Subcutaneous abdominal adipose tissue (tissue), 5 donors: ENCODE measurements around the gene DPH2.

ENCODE experiments used
- H3K27ac ChIP-seq: one replicate; pipeline ENCODE4 v1.7.0; 2013; ENCODE audit warnings: low read depth, mild to moderate bottlenecking, inconsistent platforms, low read length, moderate library complexity
- H3K27me3 ChIP-seq, 5 donors: one replicate each; pipeline ENCODE4 v1.7.0; 2013; ENCODE audit warnings: low read length in 5 of 5, inconsistent platforms in 1 of 5; ENCODE audit not compliant: control insufficient read depth in 5 of 5, insufficient read depth in 4 of 5
- H3K36me3 ChIP-seq, 5 donors: one replicate each; pipeline ENCODE4 v1.7.0; 2013; ENCODE audit warnings: low read length in 5 of 5; ENCODE audit not compliant: control insufficient read depth in 5 of 5, insufficient read depth in 5 of 5
- H3K4me1 ChIP-seq, 5 donors: one replicate each; pipeline ENCODE4 v1.7.0; 2013; ENCODE audit warnings: low read length in 5 of 5, mild to moderate bottlenecking in 3 of 5, moderate library complexity in 1 of 5; ENCODE audit not compliant: control insufficient read depth in 5 of 5, insufficient read depth in 5 of 5
- H3K4me3 ChIP-seq, 5 donors: one replicate each; pipeline ENCODE4 v1.7.0; 2013; ENCODE audit warnings: low read length in 5 of 5, low read depth in 1 of 5
- H3K9ac ChIP-seq, 5 donors: one replicate each; pipeline ENCODE4 v1.7.0; 2013; ENCODE audit warnings: low read length in 5 of 5, mild to moderate bottlenecking in 4 of 5, moderate library complexity in 3 of 5
- H3K9me3 ChIP-seq, 5 donors: one replicate each; pipeline ENCODE4 v1.7.0; 2013; ENCODE audit warnings: low read length in 5 of 5; ENCODE audit not compliant: control insufficient read depth in 5 of 5
- donor health status: healthy.
- donor health status: healthy.
- donor health status: healthy.
- donor health status: healthy.
- donor health status: healthy.

Gene DPH2

GRCh38 chr1:43934101-43934985 lies 35.5 kb upstream of the DPH2 start:
- H3K9ac ChIP-seq: peak overlapping the region in 1 of 5 donors; percentile 56
- no peaks in the 10 kb centered on the region for H3K9me3 ChIP-seq
- H3K4me1 ChIP-seq: peaks cover 0 to 30% (median 26%) of the 10 kb centered on the region in 5 donors
- H3K36me3 ChIP-seq: peaks cover 0 to 13% (median 8%) of the 10 kb centered on the region in 5 donors
- H3K27me3 ChIP-seq: peaks cover 13 to 35% (median 23%) of the 10 kb centered on the region in 5 donors
- H3K4me3 ChIP-seq: no peak overlapping the region
- H3K27ac ChIP-seq: no peak overlapping the region

- H3K4me1 ChIP-seq: peaks cover 0 to 30% (median 26%) of the 10 kb centered on the region in 5 donors
- no peaks in the 10 kb centered on the region for H3K9me3 ChIP-seq
- H3K27me3 ChIP-seq: peaks cover 13 to 35% (median 23%) of the 10 kb centered on the region in 5 donors
- H3K27ac ChIP-seq: no peak overlapping the region
- peaks cover 0 to 11% (median 6%) of the 10 kb centered on the region in 5 donors for H3K36me3 ChIP-seq
- H3K4me3 ChIP-seq: no peak overlapping the region
- no peak overlapping the region for H3K9ac ChIP-seq
These were observed 34.9 kb upstream of the DPH2 start for GRCh38 chr1:43934986-43935324.

GRCh38 chr1:43935711-43936427 lies 33.9 kb upstream of the DPH2 start:
- H3K27ac ChIP-seq: no peak overlapping the region
- peaks cover 0 to 30% (median 26%) of the 10 kb centered on the region in 5 donors for H3K4me1 ChIP-seq
- peak overlapping the region in 4 of 5 donors; percentile 36 to 65 (median 54) for H3K4me3 ChIP-seq
- H3K27me3 ChIP-seq: peaks cover 13 to 35% (median 23%) of the 10 kb centered on the region in 5 donors
- peaks cover 0 to 3% (median 0%) of the 10 kb centered on the region in 5 donors for H3K36me3 ChIP-seq
- H3K9me3 ChIP-seq: no peaks in the 10 kb centered on the region
- H3K9ac ChIP-seq: peak overlapping the region in 1 of 5 donors; percentile 8

- H3K9me3 ChIP-seq: no peaks in the 10 kb centered on the region
- no peaks in the 10 kb centered on the region for H3K36me3 ChIP-seq
- peaks cover 13 to 35% (median 23%) of the 10 kb centered on the region in 5 donors for H3K27me3 ChIP-seq
- peak overlapping the region in 2 of 5 donors; percentile 31 to 32 for H3K9ac ChIP-seq
- peaks cover 0 to 30% (median 26%) of the 10 kb centered on the region in 5 donors for H3K4me1 ChIP-seq
- H3K4me3 ChIP-seq: peak overlapping the region; percentile 2 to 65 (median 50)
- no peak overlapping the region for H3K27ac ChIP-seq
These were observed 33.2 kb upstream of the DPH2 start for GRCh38 chr1:43936431-43937151.

- peaks cover 0 to 30% (median 26%) of the 10 kb centered on the region in 5 donors for H3K4me1 ChIP-seq
- peak overlapping the region in 1 of 5 donors; percentile 2 for H3K4me3 ChIP-seq
- peaks cover 13 to 35% (median 23%) of the 10 kb centered on the region in 5 donors for H3K27me3 ChIP-seq
- no peak overlapping the region for H3K9ac ChIP-seq
- H3K27ac ChIP-seq: no peak overlapping the region
- H3K36me3 ChIP-seq: no peaks in the 10 kb centered on the region
- no peaks in the 10 kb centered on the region for H3K9me3 ChIP-seq
These were observed 32.5 kb upstream of the DPH2 start for GRCh38 chr1:43937179-43937865.

GRCh38 chr1:43938383-43938782 lies 31.4 kb upstream of the DPH2 start:
- H3K9me3 ChIP-seq: no peaks in the 10 kb centered on the region
- no peaks in the 10 kb centered on the region for H3K36me3 ChIP-seq
- peaks cover 8 to 27% (median 17%) of the 10 kb centered on the region in 5 donors for H3K27me3 ChIP-seq
- H3K4me3 ChIP-seq: no peak overlapping the region
- H3K27ac ChIP-seq: no peak overlapping the region
- no peak overlapping the region for H3K9ac ChIP-seq
- H3K4me1 ChIP-seq: peaks cover 0 to 24% (median 20%) of the 10 kb centered on the region in 5 donors

- Histone ChIP-seq H3K36me3 (no peaks in the 10 kb centered on the region), H3K4me1 (peaks cover 0 to 18% (median 14%) of the 10 kb centered on the region in 5 donors), H3K9ac (no peak overlapping the region), H3K9me3 (no peaks in the 10 kb centered on the region), H3K27me3 (peaks cover 1 to 21% (median 11%) of the 10 kb centered on the region in 5 donors), H3K4me3 (no peak overlapping the region), H3K27ac (no peak overlapping the region)
These were observed 30.8 kb upstream of the DPH2 start for GRCh38 chr1:43938892-43939587.

GRCh38 chr1:43942411-43942810 lies 27.4 kb upstream of the DPH2 start:
- H3K27me3 ChIP-seq: no peaks in the 10 kb centered on the region
- H3K4me3 ChIP-seq: no peak overlapping the region

GRCh38 chr1:43944860-43945259 lies 24.9 kb upstream of the DPH2 start:
- no peak overlapping the region for H3K27ac ChIP-seq
- no peak overlapping the region for H3K9ac ChIP-seq
- peaks cover 4 to 32% (median 31%) of the 10 kb centered on the region in 5 donors for H3K4me1 ChIP-seq
- no peaks in the 10 kb centered on the region for H3K9me3 ChIP-seq
- no peak overlapping the region for H3K4me3 ChIP-seq
- H3K36me3 ChIP-seq: peaks cover 0 to 8% (median 5%) of the 10 kb centered on the region in 5 donors
- H3K27me3 ChIP-seq: no peaks in the 10 kb centered on the region

More at GRCh38 chr1:43942411-43942810, 27.4 kb upstream of the DPH2 start:
- Histone ChIP-seq H3K4me1 (peaks cover 0 to 17% (median 15%) of the 10 kb centered on the region in 5 donors), H3K9me3 (no peaks in the 10 kb centered on the region), H3K9ac (no peak overlapping the region), H3K27ac (no peak overlapping the region), H3K36me3 (no peaks in the 10 kb centered on the region)
